Left lung (tissue), 10 donors: ENCODE measurements around the gene ACAT1. TPM values are rescaled to one million over a fixed set of nuclear protein-coding genes. Genes with fewer than 3 reads are reported as not detected.

Experiments
- ATAC-seq: fragments of 200-7000 bp; cut with Tn5 transposase; one replicate; pipeline ENCODE4 v1.9.1; 2020; ENCODE audit warnings: moderate library complexity
- DNase-seq, 4 donors: peaks; one replicate each; pipeline ENCODE4 v3.0.0-alpha.2; 2013 to 2020
- H3K27ac ChIP-seq, 2 donors: fragments of 200-600 bp; sonication (generic) in 1 of 2; one replicate each; pipeline versions ENCODE4 v1.5.0 to v1.8.0; 2020 to 2021
- H3K27me3 ChIP-seq, 2 donors: fragments of 200-600 bp; sonication (generic) in 1 of 2; one replicate each; pipeline versions ENCODE4 v1.5.0 to v1.8.0; 2020 to 2021
- H3K36me3 ChIP-seq, 2 donors: fragments of 200-600 bp; sonication (generic) in 1 of 2; one replicate each; pipeline versions ENCODE4 v1.5.0 to v1.8.0; 2020 to 2021
- H3K4me1 ChIP-seq, 2 donors: fragments of 200-600 bp; one replicate each; pipeline ENCODE4 v1.8.0; 2021
- H3K4me3 ChIP-seq, 2 donors: fragments of 200-600 bp; sonication (generic) in 1 of 2; one replicate each; pipeline versions ENCODE4 v1.5.0 to v1.8.0; 2020 to 2021; ENCODE audit warnings: mild to moderate bottlenecking in 1 of 2
- H3K9me3 ChIP-seq, 2 donors: fragments of 200-600 bp; sonication (generic) in 1 of 2; one replicate each; pipeline versions ENCODE4 v1.5.0 to v1.8.0; 2020 to 2021
- CTCF ChIP-seq, 2 donors: fragments of 200-600 bp; sonication (generic) in 1 of 2; IDR thresholded peaks; one replicate each; pipeline versions ENCODE4 v1.5.0 to v1.8.0; 2021; ENCODE audit warnings: antibody characterized with exemption in 2 of 2
- intact Hi-C, 2 donors: fragments of 100-400 bp; cut with DNase I; formaldehyde crosslinking; loops; one replicate each; pipeline versions ENCODE4 v1.11.2 to v1.14.2; 2022
- polyA plus RNA-seq, 6 donors: library from polyadenylated mRNA; unstranded; fragments of 120-200 nt; gene quantifications; one replicate each; pipeline ENCODE4 v1.2.1, GENCODE V29; 2013; ENCODE audit not compliant: insufficient read length in 6 of 6
- total RNA-seq, 2 donors: library from RNA; stranded (reverse); fragmentation: NEBNext Ultra II Directional; extraction: Animal tissue kit (Norgen Biotek cat#: 25700); gene quantifications; one replicate each; pipeline ENCODE4 v1.2.1, GENCODE V29; 2021
- donor health status: DM: no; HTN: yes; CAD: no.
- donor health status: DM: no; HTN: no; CAD: no.

The ACAT1 gene
- total and polyA plus RNA-seq, 8 donors, result 61.4 to 70.0 (median 63.7) TPM

- no peak for ATAC-seq
- H3K9me3 ChIP-seq, result no peaks in the 10 kb centered on the region
- peaks cover 0 to 98% of the 10 kb centered on the region in 2 donors for H3K36me3 ChIP-seq
- no peak overlapping the region for H3K27ac ChIP-seq
- no peak for TF ChIP-seq CTCF (IDR thresholded peaks at IDR 0.05)
- intact Hi-C loops, result no loop called here
- DNase-seq, result no peak
- no peaks in the 10 kb centered on the region for H3K27me3 ChIP-seq
- no peaks in the 10 kb centered on the region for H3K4me1 ChIP-seq
- no peak overlapping the region for H3K4me3 ChIP-seq
Measured at GRCh38 chr11:108142304-108142703, 20.9 kb downstream of the ACAT1 start.

GRCh38 chr11:108144615-108145014 is 23.2 kb downstream of the ACAT1 start:
- no peak overlapping the region for H3K27ac ChIP-seq
- intact Hi-C loops, result no loop called here
- no peaks in the 10 kb centered on the region for H3K9me3 ChIP-seq
- no peak for DNase-seq
- H3K4me1 ChIP-seq, result no peaks in the 10 kb centered on the region
- ATAC-seq, result no peak
- H3K4me3 ChIP-seq, result no peak overlapping the region
- TF ChIP-seq CTCF (IDR thresholded peaks at IDR 0.05), result no peak
- H3K27me3 ChIP-seq, result no peaks in the 10 kb centered on the region
- H3K36me3 ChIP-seq, result peaks cover 0 to 100% of the 10 kb centered on the region in 2 donors

- DNase-seq, result no peak
- no peaks in the 10 kb centered on the region for H3K4me1 ChIP-seq
- H3K9me3 ChIP-seq, result no peaks in the 10 kb centered on the region
- no peaks in the 10 kb centered on the region for H3K27me3 ChIP-seq
- peaks cover 0 to 98% of the 10 kb centered on the region in 2 donors for H3K36me3 ChIP-seq
- ATAC-seq, result no peak
- TF ChIP-seq CTCF (IDR thresholded peaks at IDR 0.05), result no peak
- no peak overlapping the region for H3K27ac ChIP-seq
- intact Hi-C loops, result no loop called here
- H3K4me3 ChIP-seq, result no peak overlapping the region
Measured at GRCh38 chr11:108147150-108147549, 25.8 kb downstream of the ACAT1 start.

- DNase-seq, result no peak
- no peaks in the 10 kb centered on the region for H3K27me3 ChIP-seq
- H3K27ac ChIP-seq, result no peak overlapping the region
- no peaks in the 10 kb centered on the region for H3K9me3 ChIP-seq
- no peaks in the 10 kb centered on the region for H3K4me1 ChIP-seq
- TF ChIP-seq CTCF (IDR thresholded peaks at IDR 0.05), result no peak
- intact Hi-C loops, result no loop called here
- H3K36me3 ChIP-seq, result peaks cover 0 to 91% of the 10 kb centered on the region in 2 donors
- H3K4me3 ChIP-seq, result no peak overlapping the region
- no peak for ATAC-seq
Measured at GRCh38 chr11:108148556-108148955, 27.2 kb downstream of the ACAT1 start.

- Histone ChIP-seq H3K36me3 (peaks cover 0 to 74% of the 10 kb centered on the region in 2 donors), H3K27ac (no peak overlapping the region), H3K9me3 (no peaks in the 10 kb centered on the region), H3K4me3 (no peak overlapping the region), H3K4me1 (no peaks in the 10 kb centered on the region), H3K27me3 (no peaks in the 10 kb centered on the region)
- TF ChIP-seq CTCF (IDR thresholded peaks at IDR 0.05), result no peak
- ATAC-seq (no peak), DNase-seq (no peak)
- intact Hi-C loops, result no loop called here
Measured at GRCh38 chr11:108154591-108154990, 33.2 kb downstream of the ACAT1 start.
